ENCODE results near the gene ANKS1A.

- TF ChIP-seq POLR2A (IDR thresholded peaks at IDR 0.05; ENCODE audit: low read length): no peak
- no peak for TF ChIP-seq GATA1 (IDR thresholded peaks at IDR 0.05; ENCODE audit: low read depth, low read length)
Observed at GRCh38 chr6:35065870-35066269, 176.8 kb downstream of the ANKS1A start.
